H1 (cell line): Measurements from ENCODE around the gene DPH5.

Experiments
- CTCF ChIP-seq, 3 experiments: IDR thresholded peaks; 1 replicate in 2 of 3; 2 replicates in 1 of 3; pipeline versions ENCODE4 v1.5.1 to v1.6.1; 2011; ENCODE audit warnings: low read length in 3 of 3, mild to moderate bottlenecking in 3 of 3, inconsistent platforms in 2 of 3, low read depth in 1 of 3, moderate library complexity in 1 of 3; ENCODE audit not compliant: insufficient read depth in 1 of 3; ENCODE audit errors: control extremely low read depth in 1 of 3
- EZH2 ChIP-seq: fragments of 200-600 bp; sonication (generic); IDR thresholded peaks from 2 replicates; pipeline ENCODE4 v1.7.1; 2012; ENCODE audit warnings: low read depth, mild to moderate bottlenecking, moderate library complexity, low read length, inconsistent platforms; ENCODE audit not compliant: severe bottlenecking
- GABPA ChIP-seq: IDR thresholded peaks from 2 replicates; pipeline ENCODE4 v1.6.1; 2011; ENCODE audit warnings: mild to moderate bottlenecking, low read length, moderate library complexity, borderline replicate concordance; ENCODE audit not compliant: insufficient read depth
- POLR2A ChIP-seq, 2 experiments: IDR thresholded peaks; 1 replicate in 1 of 2; 2 replicates in 1 of 2; pipeline ENCODE4 v1.6.1; 2011; ENCODE audit warnings: low read depth in 2 of 2, low read length in 2 of 2, mild to moderate bottlenecking in 2 of 2; ENCODE audit errors: control extremely low read depth in 1 of 2
- TAF1 ChIP-seq: IDR thresholded peaks from 2 replicates; pipeline ENCODE4 v1.6.1; 2011; ENCODE audit warnings: mild to moderate bottlenecking, low read depth, low read length

- TF ChIP-seq CTCF (IDR thresholded peaks at IDR 0.05; ENCODE audit: control extremely low read depth in 1 of 3, insufficient read depth in 1 of 3, low read depth in 1 of 3, low read length in 3 of 3) (no peak), GABPA (no peak), TAF1 (no peak), POLR2A (IDR thresholded peaks at IDR 0.05; ENCODE audit: control extremely low read depth in 1 of 2, low read depth in 2 of 2, low read length in 2 of 2) (no peak), EZH2 (no peak)
Observed at GRCh38 chr1:101041300-101041699, 15.7 kb upstream of the DPH5 start.
